Measurements from ENCODE around the gene KCNE1. TPM values are rescaled to one million over a fixed set of nuclear protein-coding genes. Genes with fewer than 3 reads are reported as not detected.
A peak's percentile ranks its signal among the peaks of the same experiment; 100 is the strongest.
"Not testable (repeated sequence)": the region's sequence is repeated elsewhere in the genome, so short reads cannot be mapped to it uniquely, and the experiment has no call there.

Gene KCNE1
- total RNA-seq = 0.37 and 0.46 TPM in 2 replicates

DNA sequence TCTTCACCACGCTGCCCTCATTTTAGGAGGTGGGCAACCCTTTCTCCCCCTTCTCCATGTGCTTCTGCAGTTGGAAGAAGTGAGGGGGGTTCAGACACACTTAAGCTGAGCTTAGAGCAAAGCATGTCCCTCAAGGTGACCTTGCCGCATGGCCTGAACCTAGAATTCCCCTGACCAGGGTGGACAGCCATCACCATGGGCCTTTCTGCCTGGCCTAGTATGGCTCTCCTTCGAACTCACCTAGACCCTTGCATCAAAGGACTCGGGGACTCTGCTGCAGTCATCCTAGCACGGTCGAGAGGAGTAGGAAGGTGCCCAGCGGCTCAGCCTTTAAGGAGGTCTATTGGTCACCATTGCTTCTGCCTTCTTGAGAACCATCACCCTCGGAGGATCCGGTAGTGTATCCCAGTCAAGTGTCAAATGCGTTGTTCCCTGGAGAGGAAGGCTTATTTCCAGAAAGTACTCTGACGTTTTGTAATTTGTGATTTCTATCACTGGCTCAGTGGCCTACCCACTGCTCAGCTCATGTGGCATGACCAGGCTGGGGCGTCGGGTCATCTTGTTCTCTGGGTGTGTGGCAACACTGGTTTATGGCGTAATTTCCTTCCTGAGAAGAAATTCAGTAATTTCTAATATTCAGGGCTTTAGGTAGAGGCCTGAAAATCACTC is at the start of gene KCNE1:
Gene KCNE1, minus strand, starts transcription at position 424 of the 669 bp plus-strand sequence. CDS start 62,576 bp downstream, outside the sequence.
- Mint-ChIP-seq H3K9me3 (no peaks in the 10 kb centered on the region), H3K36me3 (ENCODE audit: low read depth) (peaks cover 5% of the 10 kb centered on the region), H3K27me3 (ENCODE audit: low read depth) (peaks cover 3% of the 10 kb centered on the region), H3K4me1 (ENCODE audit: low read depth) (peaks cover 12% of the 10 kb centered on the region), H3K27ac (no peak within 1 kb of the TSS), H3K4me3 (ENCODE audit: low read depth) (no peak within 1 kb of the TSS)
- intact Hi-C loops (cut with micrococcal nuclease) = loop anchor here (2.0 kb wide), 1 partner anchor 71 kb away; no protein-coding TSS in a partner anchor
- DNase-seq (ENCODE audit: low spot score) = no peak

DNA sequence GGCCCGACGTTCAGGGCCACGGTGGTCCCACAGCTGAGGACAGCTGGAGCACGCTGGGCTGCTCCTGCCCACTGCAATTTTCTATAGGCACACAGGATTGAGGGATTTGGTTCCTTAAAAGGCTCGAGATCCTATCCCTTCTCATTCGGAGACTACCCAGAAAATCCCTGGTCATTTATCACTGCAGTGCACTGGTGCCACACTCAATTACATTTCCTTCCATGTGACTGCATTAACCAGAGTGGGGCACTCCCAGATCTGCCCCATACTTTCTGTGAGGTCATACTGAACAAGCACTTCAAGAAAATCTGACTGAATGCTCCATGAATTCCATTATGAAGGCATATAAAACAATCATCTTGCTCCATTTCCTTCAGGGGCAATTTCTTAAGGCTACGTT is 49.8 kb upstream of the KCNE1 start:
- DNase-seq (ENCODE audit: low spot score) = no peak
- Mint-ChIP-seq H3K4me1 (ENCODE audit: low read depth) (peaks cover 1% of the 10 kb centered on the region), H3K27me3 (ENCODE audit: low read depth) (no peaks in the 10 kb centered on the region), H3K9me3 (no peaks in the 10 kb centered on the region), H3K4me3 (ENCODE audit: low read depth) (no peak overlapping the region), H3K36me3 (ENCODE audit: low read depth) (no peaks in the 10 kb centered on the region), H3K27ac (no peak overlapping the region)
- intact Hi-C loops (cut with micrococcal nuclease) = no loop called here

DNA sequence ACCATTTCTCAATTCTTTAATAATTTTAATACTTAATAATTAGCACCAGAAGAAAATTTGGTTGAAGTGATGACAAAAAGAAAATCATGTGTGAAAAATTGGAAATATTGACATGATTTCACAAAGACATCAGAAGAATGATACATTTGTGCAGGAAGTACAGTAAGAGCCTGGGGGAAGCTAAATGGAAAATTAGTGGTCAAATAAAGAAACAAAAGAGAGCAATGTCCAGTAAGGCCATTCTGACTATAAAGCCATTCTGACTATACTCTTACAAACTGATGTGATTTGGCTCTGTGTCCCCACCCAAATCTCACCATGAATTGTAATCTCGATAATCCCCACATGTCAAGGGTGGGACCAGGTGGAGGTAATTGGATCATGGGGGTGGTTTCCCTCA is 48.6 kb upstream of the KCNE1 start:
- Mint-ChIP-seq H3K4me3 (ENCODE audit: low read depth) (no peak overlapping the region), H3K27ac (no peak overlapping the region), H3K4me1 (ENCODE audit: low read depth) (peaks cover 1% of the 10 kb centered on the region), H3K36me3 (ENCODE audit: low read depth) (no peaks in the 10 kb centered on the region), H3K9me3 (no peaks in the 10 kb centered on the region), H3K27me3 (ENCODE audit: low read depth) (no peaks in the 10 kb centered on the region)
- intact Hi-C loops (cut with micrococcal nuclease) = no loop called here
- DNase-seq (ENCODE audit: low spot score) = no peak

DNA sequence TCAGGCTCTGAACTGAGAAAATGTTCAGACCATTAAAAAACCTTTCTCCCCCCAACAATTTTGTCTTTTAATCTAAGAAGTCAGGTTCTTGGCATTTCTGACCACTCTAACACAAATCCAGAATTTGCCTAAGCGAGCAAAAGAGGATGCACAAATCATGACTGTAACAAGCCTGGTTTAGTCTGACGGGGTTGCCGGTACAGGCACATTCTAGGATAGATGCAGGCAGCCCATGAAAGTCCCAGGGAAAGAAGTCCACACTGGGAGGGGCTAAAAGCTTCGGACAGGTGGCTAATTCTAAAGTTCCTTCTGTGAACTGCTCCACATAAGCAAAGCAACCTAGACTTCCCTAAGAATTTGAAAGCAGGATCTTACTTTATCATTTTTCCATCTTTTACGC is 48.0 kb upstream of the KCNE1 start:
- Mint-ChIP-seq H3K4me3 (ENCODE audit: low read depth) (no peak overlapping the region), H3K9me3 (peaks cover 4% of the 10 kb centered on the region), H3K36me3 (ENCODE audit: low read depth) (no peaks in the 10 kb centered on the region), H3K27ac (no peak overlapping the region), H3K27me3 (ENCODE audit: low read depth) (no peaks in the 10 kb centered on the region), H3K4me1 (ENCODE audit: low read depth) (peaks cover 1% of the 10 kb centered on the region)
- intact Hi-C loops (cut with micrococcal nuclease) = no loop called here
- no peak for DNase-seq (ENCODE audit: low spot score)

DNA sequence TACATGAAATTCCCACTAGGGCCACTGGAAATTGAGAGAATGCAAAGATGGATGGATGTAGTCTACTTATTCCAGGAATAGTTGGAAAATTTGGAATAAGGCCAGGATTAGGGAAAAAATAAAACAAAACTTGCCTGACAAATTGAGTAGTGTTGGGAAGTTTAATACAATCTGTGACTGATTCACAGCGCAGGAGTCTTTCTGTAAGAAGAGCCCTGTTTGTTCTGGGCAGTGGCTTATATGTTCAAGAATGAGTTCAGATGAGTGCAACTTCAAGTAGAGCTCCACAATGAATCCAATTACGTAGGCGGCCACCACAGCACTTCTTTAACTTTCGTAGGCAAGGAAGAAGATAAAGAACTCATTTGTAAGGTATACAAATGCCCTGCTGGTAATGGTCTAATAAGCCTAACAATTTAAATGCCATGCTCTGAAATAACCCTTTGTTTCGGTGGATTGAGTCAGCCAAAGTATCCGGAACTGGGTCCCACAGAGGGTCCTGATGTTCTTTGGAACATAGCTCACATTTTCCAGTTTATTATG is 47.1 kb upstream of the KCNE1 start:
- H3K27ac Mint-ChIP-seq = no peak overlapping the region
- H3K4me1 Mint-ChIP-seq (ENCODE audit: low read depth) = peaks cover 1% of the 10 kb centered on the region
- peaks cover 11% of the 10 kb centered on the region for H3K9me3 Mint-ChIP-seq
- intact Hi-C loops (cut with micrococcal nuclease) = no loop called here
- no peak for DNase-seq (ENCODE audit: low spot score)
- no peak overlapping the region for H3K4me3 Mint-ChIP-seq (ENCODE audit: low read depth)
- H3K36me3 Mint-ChIP-seq (ENCODE audit: low read depth) = peaks cover 6% of the 10 kb centered on the region
- no peaks in the 10 kb centered on the region for H3K27me3 Mint-ChIP-seq (ENCODE audit: low read depth)

DNA sequence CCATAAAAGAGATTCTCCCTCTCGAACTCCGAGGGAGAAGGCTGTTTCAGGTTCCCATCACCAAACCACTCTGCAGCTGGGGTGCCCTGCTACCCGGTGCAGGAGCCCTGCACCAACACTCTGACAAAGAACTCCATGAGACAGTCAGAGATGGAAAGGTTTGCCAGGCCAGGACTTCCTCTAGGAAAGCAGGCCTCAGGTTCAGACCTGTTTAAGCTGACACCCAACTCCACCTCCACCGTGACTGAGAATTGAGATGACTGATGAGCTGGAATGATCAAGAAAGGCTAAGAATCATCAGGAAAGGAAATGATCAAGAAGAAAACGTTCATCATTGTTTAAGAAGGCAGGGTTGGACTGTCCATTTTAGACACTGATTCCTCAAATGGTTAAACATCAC is 46.2 kb upstream of the KCNE1 start:
- H3K4me3 Mint-ChIP-seq (ENCODE audit: low read depth) = no peak overlapping the region

DNA sequence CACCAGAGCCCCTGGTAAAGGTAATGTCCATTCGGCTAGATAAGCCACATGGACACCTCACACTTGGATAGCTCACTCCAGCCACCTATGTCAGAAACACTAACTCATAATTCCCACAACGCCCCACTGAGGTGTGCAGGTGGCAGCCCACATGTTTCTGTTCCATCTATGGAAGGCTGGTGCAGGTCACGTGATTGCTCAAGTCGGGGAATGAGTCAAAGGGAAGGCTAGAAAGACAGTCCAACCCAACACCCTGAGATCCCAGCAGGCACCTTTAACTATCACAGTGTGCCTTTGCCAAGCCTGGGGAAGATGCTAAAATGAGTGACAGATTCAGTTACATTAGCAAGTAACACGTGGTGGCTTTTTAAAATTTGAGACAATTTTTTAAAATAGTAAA is 45.3 kb upstream of the KCNE1 start:
- H3K4me3 Mint-ChIP-seq (ENCODE audit: low read depth) = no peak overlapping the region
- H3K9me3 Mint-ChIP-seq = peaks cover 11% of the 10 kb centered on the region
- intact Hi-C loops (cut with micrococcal nuclease) = no loop called here
- no peaks in the 10 kb centered on the region for H3K27me3 Mint-ChIP-seq (ENCODE audit: low read depth)
- H3K36me3 Mint-ChIP-seq (ENCODE audit: low read depth) = peaks cover 6% of the 10 kb centered on the region
- DNase-seq (ENCODE audit: low spot score) = no peak
- H3K27ac Mint-ChIP-seq = no peak overlapping the region
- H3K4me1 Mint-ChIP-seq (ENCODE audit: low read depth) = peaks cover 10% of the 10 kb centered on the region

More for the DNA sequence above, 46.2 kb upstream of the KCNE1 start:
- no peak overlapping the region for H3K27ac Mint-ChIP-seq
- H3K36me3 Mint-ChIP-seq (ENCODE audit: low read depth) = peaks cover 6% of the 10 kb centered on the region
- peaks cover 7% of the 10 kb centered on the region for H3K4me1 Mint-ChIP-seq (ENCODE audit: low read depth)
- intact Hi-C loops (cut with micrococcal nuclease) = no loop called here
- peaks cover 11% of the 10 kb centered on the region for H3K9me3 Mint-ChIP-seq
- DNase-seq (ENCODE audit: low spot score) = no peak
- H3K27me3 Mint-ChIP-seq (ENCODE audit: low read depth) = no peaks in the 10 kb centered on the region

DNA sequence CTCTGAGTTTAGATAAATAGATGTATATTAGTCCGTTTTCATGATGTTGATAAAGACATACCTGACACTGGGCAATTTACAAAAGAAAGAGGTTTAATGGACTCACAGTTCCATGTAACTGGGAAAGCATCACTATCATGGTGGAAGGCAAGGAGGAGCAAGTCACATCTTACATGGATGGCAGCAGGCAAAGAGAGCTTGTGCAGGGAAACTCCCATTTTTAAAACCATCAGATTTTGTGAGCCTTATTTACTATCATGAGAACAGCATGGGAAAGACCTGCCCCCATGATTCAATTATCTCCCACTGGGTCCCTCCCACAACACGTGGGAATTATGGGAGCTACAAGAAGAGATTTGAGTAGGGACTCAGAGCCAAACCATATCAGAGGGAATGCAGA is 42.7 kb upstream of the KCNE1 start:
- Mint-ChIP-seq H3K4me1 (ENCODE audit: low read depth) (peaks cover 10% of the 10 kb centered on the region), H3K9me3 (peaks cover 14% of the 10 kb centered on the region), H3K36me3 (ENCODE audit: low read depth) (peaks cover 10% of the 10 kb centered on the region)
- H3K4me3 Mint-ChIP-seq (ENCODE audit: low read depth); H3K27me3 Mint-ChIP-seq (ENCODE audit: low read depth); H3K27ac Mint-ChIP-seq; intact Hi-C loops (cut with micrococcal nuclease); DNase-seq (ENCODE audit: low spot score): not testable (repeated sequence)

DNA sequence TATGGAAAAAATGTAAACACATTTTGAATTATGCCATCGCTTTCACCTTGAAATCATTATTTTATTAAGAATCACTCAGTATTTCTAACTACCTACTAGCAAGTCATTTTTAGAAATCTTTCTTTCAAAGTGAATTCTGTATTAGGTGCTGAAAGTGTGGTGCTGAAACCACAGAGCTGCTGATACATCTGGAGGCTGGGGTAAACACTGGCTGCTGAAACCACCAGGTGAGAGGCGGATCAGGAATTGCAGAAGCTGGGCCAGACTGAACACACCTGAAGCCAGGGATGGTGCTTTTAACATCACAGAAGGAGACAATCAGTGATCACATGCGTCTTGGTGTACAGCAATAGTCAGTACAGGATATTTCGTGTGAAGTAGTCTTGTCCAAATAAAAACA is 42.2 kb upstream of the KCNE1 start:
- H3K4me3 Mint-ChIP-seq (ENCODE audit: low read depth) = no peak overlapping the region
- intact Hi-C loops (cut with micrococcal nuclease) = no loop called here
- peaks cover 10% of the 10 kb centered on the region for H3K36me3 Mint-ChIP-seq (ENCODE audit: low read depth)
- no peaks in the 10 kb centered on the region for H3K27me3 Mint-ChIP-seq (ENCODE audit: low read depth)
- H3K27ac Mint-ChIP-seq = no peak overlapping the region
- peaks cover 14% of the 10 kb centered on the region for H3K9me3 Mint-ChIP-seq
- H3K4me1 Mint-ChIP-seq (ENCODE audit: low read depth) = peaks cover 10% of the 10 kb centered on the region
- DNase-seq (ENCODE audit: low spot score) = no peak

DNA sequence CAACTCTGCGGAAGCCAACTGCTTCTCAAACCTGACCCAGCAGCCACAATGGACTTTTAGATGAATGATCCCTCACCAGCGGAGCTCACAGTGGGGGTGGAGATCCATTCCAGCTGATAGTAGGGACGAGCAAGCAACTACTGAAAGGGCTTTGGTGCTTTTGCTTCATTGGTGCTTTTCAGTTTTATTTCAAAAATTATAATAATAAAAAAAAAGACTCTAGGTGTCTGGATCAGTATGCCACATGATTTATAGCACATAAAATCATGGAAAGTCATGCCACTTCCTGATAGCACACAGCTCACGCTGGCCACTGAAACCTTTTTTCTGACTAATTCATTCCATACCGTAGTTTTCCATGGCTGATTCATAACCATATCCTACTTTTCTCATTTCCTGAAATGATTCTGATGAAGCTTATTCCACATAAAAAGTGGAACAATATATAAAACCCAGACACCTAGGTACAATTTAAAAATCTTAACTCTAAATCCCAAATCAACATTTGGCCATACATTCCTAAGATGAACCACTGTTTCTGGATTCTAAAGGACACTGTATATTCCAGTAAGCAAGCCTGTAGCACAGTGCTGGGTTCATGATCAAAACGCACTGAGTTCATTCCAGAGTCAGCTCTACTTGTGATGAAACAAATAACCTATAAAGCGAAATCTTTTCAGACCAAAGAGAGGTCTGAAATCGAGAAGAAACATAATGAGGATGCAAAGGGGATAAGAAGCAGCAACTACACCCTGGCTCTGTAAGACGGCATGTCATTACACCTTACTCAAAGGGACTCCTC is 41.3 kb upstream of the KCNE1 start:
- H3K27ac Mint-ChIP-seq = peak overlapping the region; percentile 62

DNA sequence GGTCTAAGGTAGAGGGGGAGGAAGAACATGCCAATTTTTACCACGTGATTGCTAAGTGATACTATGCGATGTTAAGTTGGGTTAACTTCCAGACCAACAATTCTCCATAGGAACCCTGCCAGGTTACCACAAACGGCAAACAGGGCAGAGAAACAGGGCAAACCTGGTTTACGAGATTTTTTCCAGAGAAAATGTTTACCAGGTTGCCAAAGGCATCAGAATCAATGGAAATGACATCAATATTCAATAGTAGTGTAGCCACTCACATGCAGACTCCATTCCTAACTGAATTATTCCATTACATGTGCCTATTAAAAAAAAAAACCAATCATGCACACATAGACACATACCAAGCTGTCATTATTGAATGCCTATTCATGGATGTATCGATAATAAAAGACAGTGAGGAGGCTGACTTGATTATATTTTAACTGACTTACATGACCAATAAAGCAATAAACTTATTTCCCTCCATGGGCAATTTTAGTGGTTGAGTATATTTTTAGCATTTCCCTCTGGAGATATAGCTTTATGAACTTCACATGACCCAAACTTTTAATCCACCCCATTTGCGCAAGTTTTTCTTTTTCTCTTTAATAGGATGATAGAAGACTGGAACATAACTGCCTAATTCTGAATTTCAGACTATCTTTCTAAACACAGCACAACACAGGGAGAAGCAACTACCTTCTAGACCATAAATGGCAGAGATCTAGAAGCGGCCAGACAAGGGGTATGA is 40.5 kb upstream of the KCNE1 start:
- Mint-ChIP-seq H3K36me3 (ENCODE audit: low read depth) (peaks cover 10% of the 10 kb centered on the region), H3K27me3 (ENCODE audit: low read depth) (no peaks in the 10 kb centered on the region), H3K4me1 (ENCODE audit: low read depth) (peaks cover 13% of the 10 kb centered on the region), H3K27ac (peak overlapping the region; percentile 62), H3K4me3 (ENCODE audit: low read depth) (no peak overlapping the region), H3K9me3 (peaks cover 14% of the 10 kb centered on the region)
- intact Hi-C loops (cut with micrococcal nuclease) = no loop called here
- DNase-seq (ENCODE audit: low spot score) = no peak

More for the DNA sequence above, 41.3 kb upstream of the KCNE1 start:
- H3K4me1 Mint-ChIP-seq (ENCODE audit: low read depth) = peaks cover 13% of the 10 kb centered on the region
- peaks cover 14% of the 10 kb centered on the region for H3K9me3 Mint-ChIP-seq
- H3K27me3 Mint-ChIP-seq (ENCODE audit: low read depth) = no peaks in the 10 kb centered on the region
- peaks cover 10% of the 10 kb centered on the region for H3K36me3 Mint-ChIP-seq (ENCODE audit: low read depth)
- DNase-seq (ENCODE audit: low spot score) = no peak
- intact Hi-C loops (cut with micrococcal nuclease) = no loop called here
- no peak overlapping the region for H3K4me3 Mint-ChIP-seq (ENCODE audit: low read depth)

DNA sequence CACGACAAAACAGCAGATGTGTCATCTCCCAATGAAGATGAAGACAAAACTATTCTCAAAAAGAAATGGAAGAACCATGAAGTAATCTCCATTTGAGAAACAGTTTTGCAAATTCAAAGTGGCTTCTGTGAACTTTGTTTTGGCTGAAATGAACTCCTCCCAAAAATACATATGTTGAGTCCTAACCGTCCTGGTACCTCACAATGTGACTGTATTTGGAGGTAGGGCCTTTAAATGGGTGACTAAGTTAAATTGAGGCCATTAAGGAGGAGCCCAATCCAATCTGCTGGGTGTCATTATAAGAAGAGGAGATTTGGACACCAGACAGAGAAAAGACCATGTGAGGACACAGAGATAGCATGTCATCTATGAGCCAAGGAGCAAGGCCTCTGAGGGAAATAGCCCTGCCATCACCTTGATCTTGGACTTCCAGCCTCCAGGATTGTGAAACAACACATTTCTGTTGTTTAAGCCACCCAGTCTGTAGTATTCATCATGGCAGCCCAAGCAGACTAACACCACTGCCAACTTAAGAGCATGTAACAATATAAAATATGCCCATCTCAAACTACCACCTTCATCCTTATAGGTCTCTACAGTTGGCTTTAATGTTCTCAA is 38.3 kb upstream of the KCNE1 start:
- intact Hi-C loops (cut with micrococcal nuclease) = no loop called here
- Mint-ChIP-seq H3K36me3 (ENCODE audit: low read depth) (peaks cover 10% of the 10 kb centered on the region), H3K4me3 (ENCODE audit: low read depth) (no peak overlapping the region), H3K4me1 (ENCODE audit: low read depth) (peaks cover 26% of the 10 kb centered on the region), H3K9me3 (peaks cover 13% of the 10 kb centered on the region), H3K27me3 (ENCODE audit: low read depth) (no peaks in the 10 kb centered on the region), H3K27ac (no peak overlapping the region)
- DNase-seq (ENCODE audit: low spot score) = no peak

All from activated T-helper 2 cell treated with anti-CD3 and anti-CD28 coated beads, Interferon-gamma antibody, Interleukin-2, Interleukin-4, amounts not matched to agents 10 μg/mL and 5 μg/mL and 100 μg/mL, durations not matched to agents 14 hours and 24 hours and 36 hours (primary cell).